Esophagus squamous epithelium (tissue), 5 donors: ENCODE results near the gene SLC35E3. TPM values are rescaled to one million over a fixed set of nuclear protein-coding genes. Genes with fewer than 3 reads are reported as not detected.
A peak's percentile ranks its signal among the peaks of the same experiment; 100 is the strongest.

Experiments used
- DNase-seq: peaks from one replicate; lab custom pipeline; 2025; lab: John Stamatoyannopoulos, UW
- H3K27ac ChIP-seq, 4 donors: fragments of 200-600 bp; sonication (generic); one replicate each; pipeline ENCODE4 v1.5.1; 2016 to 2019; ENCODE audit warnings: mild to moderate bottlenecking in 1 of 4
- H3K27me3 ChIP-seq, 4 donors: fragments of 200-600 bp; sonication (generic); 1 replicate in 3 of 4; 2 replicates in 1 of 4; pipeline versions ENCODE4 v1.5.1 to v1.6.0; 2017 to 2021; ENCODE audit warnings: antibody characterized with exemption in 1 of 4
- H3K36me3 ChIP-seq, 3 donors: fragments of 200-600 bp; sonication (generic); one replicate each; pipeline ENCODE4 v1.5.1; 2016 to 2019
- H3K4me1 ChIP-seq, 3 donors: fragments of 200-600 bp; sonication (generic); one replicate each; pipeline ENCODE4 v1.5.1; 2017 to 2019
- H3K4me3 ChIP-seq, 4 donors: fragments of 200-600 bp; sonication (generic); 1 replicate in 3 of 4; 2 replicates in 1 of 4; pipeline ENCODE4 v1.5.1; 2016 to 2019; ENCODE audit warnings: mild to moderate bottlenecking in 2 of 4, moderate library complexity in 1 of 4
- H3K9me3 ChIP-seq, 3 donors: fragments of 200-600 bp; sonication (generic); one replicate each; pipeline ENCODE4 v1.5.1; 2016 to 2019
- POLR2A ChIP-seq, 4 donors: fragments of 450-650 bp; IDR thresholded peaks; one replicate each; pipeline ENCODE4 v1.6.1; 2017; ENCODE audit warnings: antibody characterized with exemption in 4 of 4, mild to moderate bottlenecking in 4 of 4, moderate library complexity in 3 of 4
- WGBS, 2 donors: methylation state at CpG; one replicate each; pipeline ENCODE4 v1.1.5; 2018; 5-methylcytosine and 5-hydroxymethylcytosine counted together
- intact Hi-C: fragments of 100-400 bp; cut with DNase I; formaldehyde crosslinking; loops from one replicate; pipeline ENCODE4 v1.15.0; 2022
- total RNA-seq, 4 donors: library from RNA; depleted of rRNA; stranded (reverse); fragments of >200 nt; gene quantifications; one replicate each; pipeline ENCODE4 v1.1.0, GENCODE V29; 2016
- TF ChIP-seq, protein P1 (sequence below), 6 experiments: fragments of 450-650 bp in 4 of 6; fragments of 200-600 bp in 2 of 6; sonication (generic) in 2 of 6; IDR thresholded peaks; one replicate each; pipeline ENCODE4 v1.5.1; 2016 to 2019; ENCODE audit warnings: antibody characterized with exemption in 6 of 6, mild to moderate bottlenecking in 4 of 6, moderate library complexity in 4 of 6
- donor health status: DM: yes; HTN: yes; CAD: no.

SLC35E3 gene
- total RNA-seq, 4 donors from 2014 or later: 2.2 to 8.5 (median 4.6) TPM

DNA sequence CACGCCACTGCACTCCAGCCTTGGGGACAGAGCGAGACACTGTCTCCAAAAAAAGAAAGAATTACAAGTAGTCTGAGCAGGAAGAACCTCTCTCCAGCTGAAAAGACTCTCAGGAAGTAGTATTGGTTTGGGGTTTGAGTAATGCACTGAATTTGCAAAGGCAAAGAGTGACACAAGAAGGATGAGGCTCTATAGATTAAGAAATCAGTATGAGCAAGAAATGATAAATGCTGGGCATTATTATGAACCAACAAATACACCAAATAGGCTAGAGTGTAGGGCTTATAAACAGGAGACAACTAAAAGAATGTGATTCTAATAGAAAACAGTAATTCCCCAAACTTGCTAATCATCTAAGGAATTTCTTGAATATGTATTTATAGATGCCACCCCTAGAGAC, 2.6 kb upstream of the SLC35E3 start:
- intact Hi-C loops: no loop called here
- 91 to 95% methylated on average over 2 of the region's 2 CpGs for WGBS, 2 donors
- peaks cover 0 to 42% (median 0%) of the 10 kb centered on the region in 3 donors for H3K36me3 ChIP-seq
- no peaks in the 10 kb centered on the region for H3K27me3 ChIP-seq
- DNase-seq: no peak
- H3K4me1 ChIP-seq: peaks cover 10 to 27% (median 14%) of the 10 kb centered on the region in 3 donors
- TF ChIP-seq, protein P1, sequence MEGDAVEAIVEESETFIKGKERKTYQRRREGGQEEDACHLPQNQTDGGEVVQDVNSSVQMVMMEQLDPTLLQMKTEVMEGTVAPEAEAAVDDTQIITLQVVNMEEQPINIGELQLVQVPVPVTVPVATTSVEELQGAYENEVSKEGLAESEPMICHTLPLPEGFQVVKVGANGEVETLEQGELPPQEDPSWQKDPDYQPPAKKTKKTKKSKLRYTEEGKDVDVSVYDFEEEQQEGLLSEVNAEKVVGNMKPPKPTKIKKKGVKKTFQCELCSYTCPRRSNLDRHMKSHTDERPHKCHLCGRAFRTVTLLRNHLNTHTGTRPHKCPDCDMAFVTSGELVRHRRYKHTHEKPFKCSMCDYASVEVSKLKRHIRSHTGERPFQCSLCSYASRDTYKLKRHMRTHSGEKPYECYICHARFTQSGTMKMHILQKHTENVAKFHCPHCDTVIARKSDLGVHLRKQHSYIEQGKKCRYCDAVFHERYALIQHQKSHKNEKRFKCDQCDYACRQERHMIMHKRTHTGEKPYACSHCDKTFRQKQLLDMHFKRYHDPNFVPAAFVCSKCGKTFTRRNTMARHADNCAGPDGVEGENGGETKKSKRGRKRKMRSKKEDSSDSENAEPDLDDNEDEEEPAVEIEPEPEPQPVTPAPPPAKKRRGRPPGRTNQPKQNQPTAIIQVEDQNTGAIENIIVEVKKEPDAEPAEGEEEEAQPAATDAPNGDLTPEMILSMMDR (IDR thresholded peaks at IDR 0.05): no peak
- TF ChIP-seq POLR2A (IDR thresholded peaks at IDR 0.05): no peak
- H3K27ac ChIP-seq: no peak overlapping the region
- no peaks in the 10 kb centered on the region for H3K9me3 ChIP-seq
- H3K4me3 ChIP-seq: no peak overlapping the region

GRCh38 chr12:68745376-68745903, 536 bp upstream of the SLC35E3 start:
- 27 to 36% methylated on average over 9 of the region's 9 CpGs for WGBS, 2 donors
- no peak for DNase-seq
- TF ChIP-seq POLR2A (IDR thresholded peaks at IDR 0.05): no peak
- TF ChIP-seq, protein P1 (IDR thresholded peaks at IDR 0.05): no peak
- Histone ChIP-seq H3K36me3 (peaks cover 0 to 35% (median 0%) of the 10 kb centered on the region in 3 donors), H3K4me1 (peaks cover 10 to 33% (median 14%) of the 10 kb centered on the region in 3 donors), H3K27me3 (no peaks in the 10 kb centered on the region), H3K4me3 (peak overlapping the region; percentile 59 to 93 (median 88)), H3K27ac (peak overlapping the region; percentile 83 to 91 (median 89)), H3K9me3 (no peaks in the 10 kb centered on the region)
- intact Hi-C loops: no loop called here

DNA sequence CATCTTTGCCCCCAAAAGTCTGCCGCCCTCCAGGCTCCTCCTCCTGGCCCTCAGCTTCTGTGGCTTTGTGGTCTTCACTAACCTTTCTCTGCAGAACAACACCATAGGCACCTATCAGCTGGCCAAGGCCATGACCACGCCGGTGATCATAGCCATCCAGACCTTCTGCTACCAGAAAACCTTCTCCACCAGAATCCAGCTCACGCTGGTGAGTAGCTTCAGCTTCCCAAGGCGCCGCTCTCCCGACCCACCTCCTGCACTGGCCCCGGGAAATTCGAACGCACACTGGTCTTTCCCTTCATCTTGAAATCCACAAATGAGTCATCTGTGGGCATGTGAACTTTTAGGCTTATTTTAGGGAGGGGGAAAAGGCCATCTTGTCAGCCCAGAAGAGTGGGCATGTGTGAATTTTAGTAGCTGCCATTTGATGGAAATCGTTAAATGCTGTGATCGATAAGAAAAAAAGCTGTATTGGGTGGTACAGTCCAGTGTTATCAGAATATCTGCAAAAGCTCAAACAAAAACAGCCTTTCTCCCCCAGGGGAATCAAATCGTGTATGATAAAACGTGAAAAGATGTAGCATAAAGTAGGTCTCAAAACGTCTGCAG, 700 bp downstream of the SLC35E3 start:
- intact Hi-C loops: no loop called here
- H3K27ac ChIP-seq: peak overlapping the region; percentile 83 to 91 (median 89)
- no peaks in the 10 kb centered on the region for H3K27me3 ChIP-seq
- WGBS, 2 donors: 5 to 8% methylated on average over 12 to 15 of the region's 15 CpGs
- H3K4me3 ChIP-seq: peak overlapping the region; percentile 59 to 93 (median 88)
- peaks cover 0 to 33% (median 0%) of the 10 kb centered on the region in 3 donors for H3K36me3 ChIP-seq
- TF ChIP-seq POLR2A (IDR thresholded peaks at IDR 0.05): no peak
- TF ChIP-seq, protein P1 (IDR thresholded peaks at IDR 0.05): no peak
- no peak for DNase-seq
- H3K9me3 ChIP-seq: no peaks in the 10 kb centered on the region
- peaks cover 10 to 33% (median 14%) of the 10 kb centered on the region in 3 donors for H3K4me1 ChIP-seq

DNA sequence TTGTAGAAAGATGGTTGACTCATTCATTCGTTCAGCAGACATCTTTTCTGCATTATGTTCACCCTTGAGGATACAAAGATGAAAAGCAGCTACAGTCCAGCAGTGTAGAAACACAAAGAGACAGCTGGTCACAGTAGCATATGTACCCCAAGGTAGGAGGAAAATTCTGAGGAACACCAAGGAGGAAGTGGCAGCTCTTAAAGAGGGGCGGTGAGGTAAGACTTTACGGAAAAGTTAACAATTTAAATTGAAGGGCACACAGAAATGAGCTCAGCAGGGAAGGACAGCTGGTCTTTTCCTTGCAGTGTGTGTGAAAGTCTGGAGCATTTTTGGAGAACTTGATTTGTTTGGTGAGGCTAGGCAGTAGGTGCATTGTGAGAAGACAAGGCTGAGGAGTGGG, 3.5 kb downstream of the SLC35E3 start:
- DNase-seq: no peak
- H3K9me3 ChIP-seq: no peaks in the 10 kb centered on the region
- no peak overlapping the region for H3K4me3 ChIP-seq
- H3K4me1 ChIP-seq: peaks cover 10 to 33% (median 14%) of the 10 kb centered on the region in 3 donors
- H3K36me3 ChIP-seq: peaks cover 0 to 43% (median 12%) of the 10 kb centered on the region in 3 donors
- TF ChIP-seq, protein P1 (IDR thresholded peaks at IDR 0.05): no peak
- no peak for TF ChIP-seq POLR2A (IDR thresholded peaks at IDR 0.05)
- no peaks in the 10 kb centered on the region for H3K27me3 ChIP-seq
- 75 to 83% methylated on average over 3 of the region's 3 CpGs for WGBS, 2 donors
- intact Hi-C loops: no loop called here
- no peak overlapping the region for H3K27ac ChIP-seq

GRCh38 chr12:68749861-68750260, 3.9 kb downstream of the SLC35E3 start:
- intact Hi-C loops: no loop called here
- WGBS, 2 donors: 85 to 94% methylated on average over 4 of the region's 4 CpGs
- no peak for TF ChIP-seq POLR2A (IDR thresholded peaks at IDR 0.05)
- TF ChIP-seq, protein P1 (IDR thresholded peaks at IDR 0.05): no peak
- Histone ChIP-seq H3K4me1 (peaks cover 10 to 33% (median 14%) of the 10 kb centered on the region in 3 donors), H3K9me3 (no peaks in the 10 kb centered on the region), H3K27ac (no peak overlapping the region), H3K36me3 (peaks cover 0 to 47% (median 12%) of the 10 kb centered on the region in 3 donors), H3K27me3 (no peaks in the 10 kb centered on the region), H3K4me3 (no peak overlapping the region)
- DNase-seq: no peak
